Loucy (cell line): ENCODE measurements around the gene MGAT5.
A peak's percentile ranks its signal among the peaks of the same experiment; 100 is the strongest.

ENCODE experiments used
- H2AFZ ChIP-seq: fragments of 200-600 bp; sonication (generic); 2 replicates; pipeline ENCODE4 v1.6.0; 2016; ENCODE audit warnings: antibody characterized with exemption, mild to moderate bottlenecking, low read length, moderate library complexity
- H3F3A ChIP-seq: fragments of 200-600 bp; 2 replicates; pipeline ENCODE4 v1.6.0; 2016; ENCODE audit warnings: antibody characterized with exemption, low read depth, mild to moderate bottlenecking
- H3K27me3 ChIP-seq: fragments of 200-600 bp; sonication (generic); 2 replicates; pipeline ENCODE4 v1.6.1; 2014; ENCODE audit warnings: low read length, mild to moderate bottlenecking; ENCODE audit not compliant: insufficient read depth, poor library complexity, severe bottlenecking
- H3K36me3 ChIP-seq: fragments of 200-600 bp; sonication (generic); 2 replicates; pipeline ENCODE4 v1.6.1; 2016; ENCODE audit warnings: low read length; ENCODE audit not compliant: insufficient read depth
- H3K4me1 ChIP-seq: fragments of 200-600 bp; sonication (generic); 2 replicates; pipeline ENCODE4 v1.5.1; 2014; ENCODE audit warnings: low read length, mild to moderate bottlenecking; ENCODE audit not compliant: insufficient read depth, poor library complexity, severe bottlenecking
- H3K4me2 ChIP-seq: fragments of 200-600 bp; sonication (generic); 2 replicates; pipeline ENCODE4 v1.6.0; 2014; ENCODE audit warnings: antibody characterized with exemption, low read length, low read depth, mild to moderate bottlenecking; ENCODE audit not compliant: poor library complexity, severe bottlenecking
- H3K4me3 ChIP-seq: fragments of 200-600 bp; sonication (generic); 2 replicates; pipeline ENCODE4 v1.5.1; 2014; ENCODE audit warnings: low read length, mild to moderate bottlenecking, mixed read lengths; ENCODE audit not compliant: poor library complexity, severe bottlenecking
- H3K79me2 ChIP-seq: fragments of 200-600 bp; sonication (generic); 2 replicates; pipeline ENCODE4 v1.6.1; 2014; ENCODE audit warnings: low read length; ENCODE audit not compliant: insufficient read depth
- H3K9ac ChIP-seq: fragments of 200-600 bp; sonication (generic); 2 replicates; pipeline ENCODE4 v1.6.0; 2014; ENCODE audit warnings: mild to moderate bottlenecking, low read depth, low read length, moderate library complexity; ENCODE audit not compliant: poor library complexity, severe bottlenecking
- H3K9me2 ChIP-seq: fragments of 200-600 bp; sonication (generic); replicated peaks from 2 replicates; pipeline ENCODE4 v1.6.1; 2016; ENCODE audit warnings: low read depth, low read length, mixed read lengths
- H3K9me3 ChIP-seq: fragments of 200-600 bp; sonication (generic); 2 replicates; pipeline ENCODE4 v1.6.1; 2014; ENCODE audit warnings: mild to moderate bottlenecking, antibody characterized with exemption, low read length, low read depth; ENCODE audit not compliant: insufficient read depth
- H4K20me1 ChIP-seq: fragments of 200-600 bp; sonication (generic); 2 replicates; pipeline ENCODE4 v1.6.0; 2014; ENCODE audit warnings: antibody characterized with exemption, low read length, mild to moderate bottlenecking; ENCODE audit not compliant: insufficient read depth, poor library complexity, severe bottlenecking
- EZH2phosphoT487 ChIP-seq: fragments of 200-600 bp; IDR thresholded peaks from 2 replicates; pipeline ENCODE4 v1.6.1; 2018; ENCODE audit warnings: antibody characterized with exemption, mild to moderate bottlenecking, moderate library complexity, borderline replicate concordance
- TF ChIP-seq, protein P1 (sequence below): fragments of 200-600 bp; sonication (generic); conservative IDR thresholded peaks from 2 replicates; pipeline ENCODE4 v1.5.1; 2014; ENCODE audit warnings: mild to moderate bottlenecking, antibody characterized with exemption, low read length

The MGAT5 gene

DNA sequence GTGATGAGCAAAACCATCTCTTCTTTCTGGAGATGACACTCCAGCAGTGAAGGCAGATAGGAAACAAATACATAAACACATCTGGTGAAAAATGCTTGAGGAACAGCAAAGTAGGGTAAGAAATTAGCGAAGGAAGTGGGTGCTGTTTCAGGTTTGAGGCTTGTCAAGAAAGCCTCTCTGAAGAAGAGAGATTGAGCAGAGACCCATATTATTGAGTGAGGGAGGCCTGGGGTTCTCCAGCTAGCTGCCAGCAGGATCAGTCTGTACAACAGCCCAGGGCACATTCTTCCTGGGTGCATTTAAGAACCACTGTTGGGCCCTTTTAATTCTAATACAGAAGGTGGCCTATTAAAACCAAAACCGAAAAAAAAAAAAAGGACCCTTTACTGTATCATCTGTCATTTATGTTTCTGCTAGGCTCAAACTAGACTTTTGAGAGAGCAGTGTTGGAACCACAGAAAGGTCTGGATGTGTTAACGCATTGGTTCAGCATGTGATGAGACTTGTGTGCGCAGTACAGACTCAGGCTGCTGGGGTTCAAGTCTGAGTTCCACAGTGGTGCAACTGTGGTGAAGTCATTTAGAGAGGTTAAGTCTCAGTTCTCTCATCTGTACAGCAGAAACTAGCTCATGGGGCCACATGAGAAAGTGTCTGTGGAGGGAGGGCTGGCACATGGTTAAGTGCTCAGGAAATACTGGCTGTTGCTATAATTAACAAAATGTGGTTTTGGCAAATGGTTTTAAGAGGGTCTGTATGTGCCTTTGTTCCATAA lies 28.9 kb downstream of the MGAT5 start:
- Histone ChIP-seq H3K27me3 (no peaks in the 10 kb centered on the region), H3K36me3 (no peaks in the 10 kb centered on the region), H3K9ac (peak overlapping the region; percentile 61), H3K4me1 (peaks cover 80% of the 10 kb centered on the region), H3F3A (peaks cover 8% of the 10 kb centered on the region; the same call in 1 of the 2 replicates), H3K4me2 (peak overlapping the region; percentile 70), H3K9me3 (no peaks in the 10 kb centered on the region), H4K20me1 (no peaks in the 10 kb centered on the region), H3K4me3 (peak overlapping the region; percentile 49), H3K9me2 (no peaks in the 10 kb centered on the region), H3K79me2 (peaks cover 83% of the 10 kb centered on the region), H2AFZ (0 out of 2 replicates have a peak overlapping the region, but pooled peaks have one; percentile 31)
- TF ChIP-seq, protein P1, sequence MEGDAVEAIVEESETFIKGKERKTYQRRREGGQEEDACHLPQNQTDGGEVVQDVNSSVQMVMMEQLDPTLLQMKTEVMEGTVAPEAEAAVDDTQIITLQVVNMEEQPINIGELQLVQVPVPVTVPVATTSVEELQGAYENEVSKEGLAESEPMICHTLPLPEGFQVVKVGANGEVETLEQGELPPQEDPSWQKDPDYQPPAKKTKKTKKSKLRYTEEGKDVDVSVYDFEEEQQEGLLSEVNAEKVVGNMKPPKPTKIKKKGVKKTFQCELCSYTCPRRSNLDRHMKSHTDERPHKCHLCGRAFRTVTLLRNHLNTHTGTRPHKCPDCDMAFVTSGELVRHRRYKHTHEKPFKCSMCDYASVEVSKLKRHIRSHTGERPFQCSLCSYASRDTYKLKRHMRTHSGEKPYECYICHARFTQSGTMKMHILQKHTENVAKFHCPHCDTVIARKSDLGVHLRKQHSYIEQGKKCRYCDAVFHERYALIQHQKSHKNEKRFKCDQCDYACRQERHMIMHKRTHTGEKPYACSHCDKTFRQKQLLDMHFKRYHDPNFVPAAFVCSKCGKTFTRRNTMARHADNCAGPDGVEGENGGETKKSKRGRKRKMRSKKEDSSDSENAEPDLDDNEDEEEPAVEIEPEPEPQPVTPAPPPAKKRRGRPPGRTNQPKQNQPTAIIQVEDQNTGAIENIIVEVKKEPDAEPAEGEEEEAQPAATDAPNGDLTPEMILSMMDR = no peak
- TF ChIP-seq EZH2phosphoT487 = no peak

DNA sequence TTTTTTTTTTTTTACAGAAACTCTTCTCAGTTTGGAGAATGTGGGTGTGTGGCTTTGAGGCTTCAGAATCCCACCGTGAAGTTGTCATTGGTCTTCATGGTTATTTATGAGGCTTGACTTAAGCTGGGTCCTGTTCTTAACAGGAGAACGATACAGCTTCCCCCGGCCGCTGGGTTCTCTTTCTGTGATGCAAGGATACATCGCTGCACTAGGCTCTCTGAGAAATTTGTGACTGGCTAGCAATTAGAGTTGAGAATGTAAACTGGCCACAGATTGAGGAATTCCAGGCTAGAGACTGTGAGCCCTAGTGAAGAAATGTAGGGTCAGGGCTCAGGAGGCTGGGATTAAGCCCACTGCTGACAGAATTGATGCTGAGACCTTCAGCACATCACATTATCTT lies 29.8 kb downstream of the MGAT5 start:
- peaks cover 83% of the 10 kb centered on the region for H3K79me2 ChIP-seq
- H2AFZ ChIP-seq = no peak overlapping the region
- no peaks in the 10 kb centered on the region for H3K27me3 ChIP-seq
- peak overlapping the region; percentile 61 for H3K9ac ChIP-seq
- no peaks in the 10 kb centered on the region for H4K20me1 ChIP-seq
- H3K4me2 ChIP-seq = peak overlapping the region; percentile 70
- H3F3A ChIP-seq = peaks cover 8% of the 10 kb centered on the region; the same call in 1 of the 2 replicates
- TF ChIP-seq EZH2phosphoT487 = no peak
- TF ChIP-seq, protein P1 = no peak
- peaks cover 83% of the 10 kb centered on the region for H3K4me1 ChIP-seq
- no peaks in the 10 kb centered on the region for H3K36me3 ChIP-seq
- no peaks in the 10 kb centered on the region for H3K9me2 ChIP-seq
- peak overlapping the region; percentile 49 for H3K4me3 ChIP-seq
- H3K9me3 ChIP-seq = no peaks in the 10 kb centered on the region

DNA sequence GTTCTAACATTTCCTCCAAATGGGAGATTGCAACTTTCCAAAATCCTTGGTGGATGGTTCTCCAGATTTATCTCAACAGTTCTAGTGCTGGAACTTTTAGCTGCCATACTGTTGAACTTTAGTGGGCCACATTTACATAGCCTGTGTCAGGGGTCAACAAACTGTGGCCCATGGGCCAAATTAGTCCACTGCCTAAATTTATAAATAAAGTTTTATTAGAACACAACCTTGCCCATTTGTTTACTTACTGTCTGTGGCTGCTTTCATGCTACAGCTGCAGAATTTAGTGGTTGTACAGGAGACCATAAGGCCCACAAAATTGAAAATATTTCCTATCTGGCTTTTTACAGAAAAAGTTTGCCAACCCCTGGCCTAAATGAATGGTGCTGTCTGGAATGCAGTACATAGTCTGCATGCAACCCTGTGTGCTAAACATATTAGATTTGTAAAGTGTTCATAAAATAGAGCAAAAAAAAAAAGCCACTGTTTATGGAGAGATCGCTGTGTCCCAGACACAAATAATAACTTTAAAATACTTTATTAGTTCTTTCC lies 30.3 kb downstream of the MGAT5 start:
- no peaks in the 10 kb centered on the region for H3K36me3 ChIP-seq
- no peaks in the 10 kb centered on the region for H3K9me3 ChIP-seq
- peaks cover 87% of the 10 kb centered on the region for H3K4me1 ChIP-seq
- peak overlapping the region; percentile 49 for H3K4me3 ChIP-seq
- TF ChIP-seq, protein P1 = no peak
- TF ChIP-seq EZH2phosphoT487 = no peak
- no peaks in the 10 kb centered on the region for H3K9me2 ChIP-seq
- H3K79me2 ChIP-seq = peaks cover 83% of the 10 kb centered on the region
- peak overlapping the region; percentile 70 for H3K4me2 ChIP-seq
- no peak overlapping the region for H2AFZ ChIP-seq
- H4K20me1 ChIP-seq = no peaks in the 10 kb centered on the region
- H3K9ac ChIP-seq = peak overlapping the region; percentile 61
- peaks cover 8% of the 10 kb centered on the region; the same call in 1 of the 2 replicates for H3F3A ChIP-seq
- no peaks in the 10 kb centered on the region for H3K27me3 ChIP-seq
